Heart left ventricle (tissue), 13 donors: ENCODE results near the gene IFT27.

ENCODE experiments used
- POLR2A ChIP-seq, 2 donors: fragments of 450-650 bp; IDR thresholded peaks; one replicate each; pipeline ENCODE4 v1.6.1; 2017; ENCODE audit warnings: antibody characterized with exemption in 2 of 2, mild to moderate bottlenecking in 2 of 2, moderate library complexity in 2 of 2
- TF ChIP-seq, protein P1 (sequence below), 12 donors: fragments of 200-600 bp; sonication (generic) in 4 of 12; IDR thresholded peaks; one replicate each; pipeline versions ENCODE4 v1.5.0 to v1.8.0; 2018 to 2022; ENCODE audit warnings: antibody characterized with exemption in 12 of 12, mild to moderate bottlenecking in 5 of 12
- donor health status: ischemic (EF 13 %, LVEDD 7.1; RV severe dilation, severe dysfunction).
- donor health status: DM: no; HTN: yes; CAD: no.
- donor health status: DM: no; HTN: no; CAD: no.
- donor health status: ischemic (EF 25% LVEDD 6.9; RV normal size, moderate dysfunction).
- donor health status: ischemic (EF 25% LVEDD 5.7; RV mildly dilated, moderate dysfunction).
- donor health status: ischemic (EF 35%, LVEDD 5.7; RV mildly dilated, moderate dysfunction).
- donor health status: nonischemic (EF 11% LVEDD 7.7; RV severe dilation, severe dysfunction).
- donor health status: DM: yes; HTN: yes; CAD: no.
- donor health status: PGD.
- donor health status: ischemic (EF 29% LVEDD 5.4; RV normal size, mild dysfunction).
- donor health status: nonischemic (EF 23%, LVEDD 6.1; RV moderate dilation, normal function).

DNA sequence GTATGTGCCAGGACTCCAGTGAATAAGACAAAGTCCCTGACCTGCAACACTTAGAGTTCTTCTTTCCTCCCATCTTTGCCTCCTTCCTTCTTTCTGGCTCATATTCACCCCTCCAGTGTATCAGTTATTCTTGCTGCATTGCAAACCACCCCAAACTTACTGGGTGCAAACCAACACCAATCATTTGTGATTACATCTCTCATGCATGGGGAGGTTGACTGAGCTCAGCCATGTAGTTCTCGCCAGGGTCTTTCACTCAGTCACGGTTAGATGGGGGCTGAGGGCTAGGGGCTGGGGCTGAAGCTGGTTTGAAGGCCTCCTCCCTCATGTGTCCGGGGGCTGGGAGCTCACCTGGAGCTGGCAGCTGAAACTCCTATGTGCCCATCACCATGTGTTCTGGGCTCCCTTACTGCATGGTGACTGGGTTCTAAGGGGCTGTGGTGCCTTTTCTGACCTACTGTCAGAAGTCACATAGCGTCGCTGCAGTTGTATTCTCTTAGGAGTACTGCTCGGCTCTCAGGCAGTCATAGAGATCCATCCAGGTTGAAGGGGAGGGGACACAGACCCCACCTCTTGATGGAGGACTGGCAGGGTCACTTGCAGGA is 37.4 kb downstream of the IFT27 start:
- no peak for TF ChIP-seq POLR2A (IDR thresholded peaks at IDR 0.05)
- TF ChIP-seq, protein P1, sequence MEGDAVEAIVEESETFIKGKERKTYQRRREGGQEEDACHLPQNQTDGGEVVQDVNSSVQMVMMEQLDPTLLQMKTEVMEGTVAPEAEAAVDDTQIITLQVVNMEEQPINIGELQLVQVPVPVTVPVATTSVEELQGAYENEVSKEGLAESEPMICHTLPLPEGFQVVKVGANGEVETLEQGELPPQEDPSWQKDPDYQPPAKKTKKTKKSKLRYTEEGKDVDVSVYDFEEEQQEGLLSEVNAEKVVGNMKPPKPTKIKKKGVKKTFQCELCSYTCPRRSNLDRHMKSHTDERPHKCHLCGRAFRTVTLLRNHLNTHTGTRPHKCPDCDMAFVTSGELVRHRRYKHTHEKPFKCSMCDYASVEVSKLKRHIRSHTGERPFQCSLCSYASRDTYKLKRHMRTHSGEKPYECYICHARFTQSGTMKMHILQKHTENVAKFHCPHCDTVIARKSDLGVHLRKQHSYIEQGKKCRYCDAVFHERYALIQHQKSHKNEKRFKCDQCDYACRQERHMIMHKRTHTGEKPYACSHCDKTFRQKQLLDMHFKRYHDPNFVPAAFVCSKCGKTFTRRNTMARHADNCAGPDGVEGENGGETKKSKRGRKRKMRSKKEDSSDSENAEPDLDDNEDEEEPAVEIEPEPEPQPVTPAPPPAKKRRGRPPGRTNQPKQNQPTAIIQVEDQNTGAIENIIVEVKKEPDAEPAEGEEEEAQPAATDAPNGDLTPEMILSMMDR (IDR thresholded peaks at IDR 0.05) = no peak
